Activated gamma-delta T cell treated with anti-CD3 and anti-CD28 coated beads, Interleukin-2, amount 50 U/mL, for 16 hours (primary cell): ENCODE measurements around the gene ZACN.
"Not testable (repeated sequence)": the region's sequence is repeated elsewhere in the genome, so short reads cannot be mapped to it uniquely, and the experiment has no call there.

Source experiments
- DNase-seq: peaks from one replicate; pipeline ENCODE4 v3.0.0-alpha.2; 2020; ENCODE audit warnings: low read depth

The ZACN gene

DNA sequence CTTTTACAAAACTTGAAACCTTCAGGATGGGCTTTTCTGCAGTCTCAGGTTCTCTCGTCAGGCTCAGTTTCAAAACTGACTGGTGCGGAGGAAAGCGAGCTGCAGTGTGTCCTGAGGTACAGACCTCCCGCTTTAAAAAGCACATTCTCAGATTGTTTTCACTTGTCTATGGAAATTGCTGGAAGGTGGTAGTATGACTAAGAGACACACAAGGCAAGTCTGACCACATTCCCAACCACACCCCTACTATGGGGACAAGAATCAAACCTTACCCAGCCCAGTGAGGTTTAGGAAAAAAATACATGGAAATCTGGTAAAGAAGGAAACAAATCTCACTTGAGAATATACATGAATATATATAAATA lies 24.9 kb upstream of the ZACN start:
- DNase-seq: no peak

DNA sequence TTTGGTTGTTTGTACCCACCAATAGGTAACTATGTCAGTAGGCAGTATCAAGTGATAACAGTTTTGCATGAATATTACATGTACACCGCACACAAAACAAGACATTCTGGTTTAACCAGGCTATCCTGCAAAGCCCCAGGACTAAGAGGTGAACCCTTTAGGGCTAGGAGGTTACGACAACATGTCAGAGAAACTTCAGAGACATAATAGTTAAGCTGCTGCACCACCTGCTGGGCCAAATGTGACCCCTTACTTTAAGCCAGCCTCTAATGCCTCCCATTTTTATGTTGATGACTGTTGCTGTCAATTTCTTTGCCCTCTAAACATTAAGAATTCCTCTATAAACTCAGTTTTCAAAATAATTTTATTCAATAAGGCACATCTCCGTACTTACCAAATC lies 22.1 kb upstream of the ZACN start:
- DNase-seq: no peak

DNA sequence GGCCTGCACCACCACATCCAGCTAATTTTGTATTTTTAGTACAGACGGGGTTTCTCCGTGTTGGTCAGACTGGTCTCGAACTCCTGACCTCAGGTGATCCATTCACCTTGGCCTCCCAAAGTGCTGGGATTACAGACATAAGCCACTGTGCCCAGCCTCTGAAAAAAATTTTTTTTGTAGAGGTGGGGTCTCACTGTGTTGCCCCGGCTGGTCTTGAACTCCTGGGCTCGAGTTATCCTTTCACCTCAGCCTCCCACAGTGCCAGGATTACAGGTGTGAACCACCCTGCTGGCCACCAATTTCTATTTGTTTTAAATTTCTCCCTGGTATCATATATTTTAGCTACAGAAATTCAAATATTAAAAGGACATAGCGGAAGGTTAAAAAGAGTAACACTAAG lies 20.7 kb upstream of the ZACN start:
- not testable (repeated sequence) for DNase-seq

DNA sequence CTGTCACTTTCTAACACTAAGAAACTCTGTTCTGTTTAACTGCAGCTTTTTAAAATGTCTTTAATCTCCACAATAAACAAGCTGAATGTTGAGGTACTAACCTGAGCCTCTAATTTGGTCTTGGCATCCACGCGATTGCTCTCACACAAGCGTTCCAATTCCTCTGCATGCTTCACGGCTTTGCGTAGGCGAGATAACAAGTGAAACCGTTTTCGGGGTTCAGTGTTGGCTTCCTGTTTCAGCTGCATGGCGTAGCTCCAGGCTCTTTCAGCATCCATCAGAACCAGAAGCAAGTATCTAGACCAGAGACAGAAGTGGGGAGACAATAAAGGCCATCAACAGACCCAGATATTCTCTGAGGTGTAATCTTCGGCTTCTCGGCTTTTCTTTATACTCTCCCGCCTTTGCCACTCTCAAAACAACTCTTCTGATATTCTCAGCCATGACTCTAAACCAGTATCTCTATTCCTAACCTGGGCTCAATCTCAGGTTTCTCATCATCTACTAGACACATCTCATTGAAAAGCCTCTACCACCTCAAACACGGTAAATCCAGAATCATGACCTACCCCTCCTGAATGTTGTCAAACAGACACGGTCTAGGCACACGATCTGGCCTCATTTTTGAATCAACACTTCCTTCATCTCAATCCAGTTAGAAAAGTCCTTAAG lies 15.0 kb upstream of the ZACN start:
- DNase-seq: no peak

DNA sequence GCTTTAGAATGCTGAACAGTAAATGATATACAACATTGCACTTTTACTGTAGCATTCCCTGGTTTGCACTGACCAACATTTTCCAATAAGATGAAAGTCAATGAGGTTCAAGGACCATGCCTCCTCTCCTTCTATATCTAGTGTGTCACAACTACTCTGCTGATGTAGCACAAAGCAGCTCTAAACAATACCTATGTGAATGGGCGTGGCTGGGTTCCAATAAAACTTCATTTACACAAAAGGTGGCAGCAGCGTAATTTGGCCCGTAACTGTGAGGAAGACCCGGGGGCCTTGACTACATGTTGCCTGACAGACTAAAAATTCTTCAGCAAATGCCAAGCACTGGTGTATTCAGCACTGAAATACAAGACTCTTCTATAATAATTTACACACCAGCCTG lies 13.2 kb upstream of the ZACN start:
- DNase-seq: no peak

DNA sequence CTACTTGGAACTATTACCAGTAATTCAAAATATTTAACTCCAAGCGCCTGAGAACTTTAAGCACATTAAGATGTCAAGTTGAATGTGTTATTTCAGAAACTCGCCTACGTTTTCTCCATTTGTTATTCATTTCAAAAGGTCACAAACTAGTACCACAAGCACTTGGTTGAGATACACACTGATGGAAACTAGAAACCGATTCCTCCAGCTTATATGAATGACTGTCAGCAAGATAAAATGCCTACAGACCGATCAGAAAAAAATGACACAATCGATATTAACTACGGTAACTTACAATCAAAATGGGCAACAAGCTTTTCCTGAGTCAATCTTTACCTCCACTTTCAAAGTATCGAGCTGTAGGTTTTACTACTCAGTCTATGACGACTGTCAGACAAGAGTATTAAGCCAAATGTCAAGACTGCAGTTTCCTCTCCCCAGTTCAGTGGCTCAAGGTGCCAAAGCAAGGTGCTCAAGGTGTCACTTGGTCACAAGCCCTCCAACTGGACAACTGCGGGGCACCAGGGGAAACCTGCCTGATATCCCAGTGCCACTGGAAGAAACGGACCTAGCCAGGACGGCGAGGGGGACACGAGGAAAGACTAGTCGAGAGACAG lies 7.3 kb upstream of the ZACN start:
- no peak for DNase-seq

DNA sequence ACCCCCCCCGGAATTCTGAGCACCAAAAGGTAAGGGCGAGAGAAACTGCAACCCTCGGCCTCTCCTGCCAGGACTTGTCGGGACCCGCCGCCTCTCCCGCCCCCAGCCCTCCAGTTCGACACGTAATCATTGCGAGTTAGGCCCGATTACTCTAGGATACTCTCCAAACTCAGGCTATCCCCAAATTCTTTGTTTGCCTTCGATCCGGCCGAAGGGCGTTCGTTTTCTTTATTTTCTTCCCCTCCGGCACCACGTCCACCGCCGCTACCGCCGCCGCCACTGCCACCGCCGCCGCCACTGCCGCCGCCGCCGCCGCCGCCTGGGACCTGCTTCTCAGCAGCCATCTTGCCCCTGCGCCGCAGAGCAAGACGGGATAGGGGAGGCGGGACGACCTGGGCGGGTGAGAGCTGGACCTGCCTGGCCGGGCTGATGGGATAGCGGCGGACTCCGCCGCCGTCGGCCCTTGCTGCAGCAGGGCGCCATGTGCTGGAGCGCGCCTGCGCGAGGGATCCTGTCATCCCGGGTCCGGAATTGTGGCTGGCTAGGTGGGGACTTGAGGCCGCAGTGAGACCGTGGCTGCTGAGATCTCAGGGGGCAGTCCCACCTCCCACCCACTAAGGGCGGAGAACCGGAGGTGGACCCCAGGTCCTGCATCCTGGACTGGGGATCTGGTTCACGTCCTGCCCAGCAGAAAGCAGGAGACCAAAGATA lies 6.7 kb upstream of the ZACN start, which contains the start of gene SRP68:
TSS of gene SRP68 (minus strand) at position 370 of the 711 bp plus-strand sequence. CDS start at position 344, 26 bp downstream.
- peak; percentile 72 for DNase-seq

DNA sequence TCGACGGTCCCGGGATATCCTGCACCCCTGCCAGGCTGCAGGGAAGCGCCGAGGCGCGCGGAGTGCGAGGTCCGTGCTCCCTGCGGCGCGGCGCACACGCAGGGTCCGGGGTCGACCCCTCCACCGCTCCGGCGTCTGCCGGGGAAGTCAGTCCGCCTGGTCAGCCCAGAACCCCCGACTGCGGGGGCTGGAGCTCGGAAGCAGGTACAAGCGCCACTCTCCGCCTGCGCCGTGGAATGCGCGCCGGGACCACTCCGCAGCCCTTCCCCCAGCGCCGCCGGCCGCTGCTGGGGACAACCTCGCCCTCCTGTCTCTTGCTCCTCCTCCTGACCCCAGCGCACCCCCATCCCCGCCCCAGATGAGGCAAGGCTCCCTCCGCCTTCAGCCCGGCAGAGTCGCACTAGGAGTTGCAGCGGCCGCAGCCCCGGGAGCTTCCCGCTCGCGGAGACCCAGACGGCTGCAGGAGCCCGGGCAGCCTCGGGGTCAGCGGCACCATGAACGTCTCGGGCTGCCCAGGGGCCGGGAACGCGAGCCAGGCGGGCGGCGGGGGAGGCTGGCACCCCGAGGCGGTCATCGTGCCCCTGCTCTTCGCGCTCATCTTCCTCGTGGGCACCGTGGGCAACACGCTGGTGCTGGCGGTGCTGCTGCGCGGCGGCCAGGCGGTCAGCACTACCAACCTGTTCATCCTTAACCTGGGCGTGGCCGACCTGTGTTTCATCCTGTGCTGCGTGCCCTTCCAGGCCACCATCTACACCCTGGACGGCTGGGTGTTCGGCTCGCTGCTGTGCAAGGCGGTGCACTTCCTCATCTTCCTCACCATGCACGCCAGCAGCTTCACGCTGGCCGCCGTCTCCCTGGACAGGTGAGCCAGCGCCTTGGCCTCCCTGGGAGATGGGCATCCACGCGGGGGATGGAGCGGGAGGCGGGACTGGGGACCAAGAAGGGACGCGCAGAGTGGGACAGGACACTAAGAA lies 4.3 kb upstream of the ZACN start, which contains the start of gene GALR2:
TSS of gene GALR2 (plus strand) at position 392 of the 974 bp plus-strand sequence. CDS start at position 495, 103 bp downstream.
- no peak for DNase-seq

DNA sequence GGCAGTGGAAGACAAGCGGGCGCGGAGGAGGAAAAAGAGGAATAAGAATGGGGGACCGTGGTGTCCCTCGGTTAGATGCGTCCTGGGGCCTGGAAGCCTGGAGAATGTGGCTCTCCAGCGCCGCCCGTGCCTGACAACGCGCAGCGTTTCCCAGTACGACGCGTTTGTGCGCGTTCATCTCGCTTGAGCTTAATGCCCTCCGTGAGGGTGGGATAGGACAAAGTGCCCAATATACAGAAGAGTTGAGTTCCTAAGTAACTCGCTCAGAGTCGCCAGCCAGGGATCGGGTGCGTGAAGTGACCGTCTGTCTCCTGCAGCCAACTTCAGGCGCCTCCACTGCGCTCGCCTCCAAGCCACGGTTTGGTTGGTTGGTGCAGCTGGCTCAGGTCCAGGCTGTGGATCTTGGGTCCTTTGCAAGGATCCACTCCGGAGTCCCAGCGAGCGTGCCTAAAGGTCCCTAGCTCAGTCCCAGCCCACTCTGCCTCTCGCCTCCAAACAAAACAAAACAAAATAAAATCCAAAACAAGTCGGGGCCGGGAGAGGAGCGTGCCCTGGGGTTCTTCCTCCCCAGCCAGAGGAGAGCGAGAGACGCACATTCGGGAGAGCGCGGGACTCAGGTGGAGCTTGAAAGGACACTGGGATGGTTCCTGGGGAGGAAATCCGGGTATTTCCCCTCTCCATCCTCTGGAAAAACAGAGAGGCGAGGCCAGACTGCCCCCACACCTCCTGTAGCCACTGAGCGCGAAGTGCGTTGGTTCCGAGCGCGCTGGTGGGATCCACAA lies 3.4 kb upstream of the ZACN start:
- no peak for DNase-seq

DNA sequence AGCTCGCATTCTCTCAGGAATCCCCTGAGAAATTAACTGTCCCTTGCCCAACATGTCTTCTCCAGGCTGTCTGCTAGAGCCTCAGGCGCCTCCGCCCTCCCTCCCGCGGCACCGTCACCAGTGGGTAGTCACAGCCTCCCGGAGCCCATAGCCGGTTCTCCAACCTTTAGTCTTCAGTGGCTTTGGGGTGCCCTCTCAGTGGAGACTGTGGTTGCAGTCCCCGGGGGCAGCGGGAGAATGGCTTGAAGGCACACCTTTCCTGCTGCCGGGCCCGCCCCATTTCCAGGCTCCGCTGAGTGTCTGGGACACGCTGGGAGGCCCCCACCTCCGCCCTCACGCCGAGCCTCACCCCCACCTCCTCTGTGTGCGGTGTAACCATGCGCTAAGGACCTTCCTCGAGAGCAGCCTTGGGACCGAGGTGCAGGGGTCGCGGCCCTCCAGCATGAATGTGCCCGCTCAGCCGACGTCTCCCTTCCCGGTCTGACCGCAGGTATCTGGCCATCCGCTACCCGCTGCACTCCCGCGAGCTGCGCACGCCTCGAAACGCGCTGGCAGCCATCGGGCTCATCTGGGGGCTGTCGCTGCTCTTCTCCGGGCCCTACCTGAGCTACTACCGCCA lies 2.7 kb upstream of the ZACN start:
- no peak for DNase-seq

DNA sequence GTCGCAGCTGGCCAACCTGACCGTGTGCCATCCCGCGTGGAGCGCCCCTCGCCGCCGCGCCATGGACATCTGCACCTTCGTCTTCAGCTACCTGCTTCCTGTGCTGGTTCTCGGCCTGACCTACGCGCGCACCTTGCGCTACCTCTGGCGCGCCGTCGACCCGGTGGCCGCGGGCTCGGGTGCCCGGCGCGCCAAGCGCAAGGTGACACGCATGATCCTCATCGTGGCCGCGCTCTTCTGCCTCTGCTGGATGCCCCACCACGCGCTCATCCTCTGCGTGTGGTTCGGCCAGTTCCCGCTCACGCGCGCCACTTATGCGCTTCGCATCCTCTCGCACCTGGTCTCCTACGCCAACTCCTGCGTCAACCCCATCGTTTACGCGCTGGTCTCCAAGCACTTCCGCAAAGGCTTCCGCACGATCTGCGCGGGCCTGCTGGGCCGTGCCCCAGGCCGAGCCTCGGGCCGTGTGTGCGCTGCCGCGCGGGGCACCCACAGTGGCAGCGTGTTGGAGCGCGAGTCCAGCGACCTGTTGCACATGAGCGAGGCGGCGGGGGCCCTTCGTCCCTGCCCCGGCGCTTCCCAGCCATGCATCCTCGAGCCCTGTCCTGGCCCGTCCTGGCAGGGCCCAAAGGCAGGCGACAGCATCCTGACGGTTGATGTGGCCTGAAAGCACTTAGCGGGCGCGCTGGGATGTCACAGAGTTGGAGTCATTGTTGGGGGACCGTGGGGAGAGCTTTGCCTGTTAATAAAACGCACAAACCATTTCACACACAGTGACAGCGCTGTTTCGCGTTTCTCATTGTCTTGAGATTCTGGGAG lies 2.0 kb upstream of the ZACN start:
- no peak for DNase-seq

DNA sequence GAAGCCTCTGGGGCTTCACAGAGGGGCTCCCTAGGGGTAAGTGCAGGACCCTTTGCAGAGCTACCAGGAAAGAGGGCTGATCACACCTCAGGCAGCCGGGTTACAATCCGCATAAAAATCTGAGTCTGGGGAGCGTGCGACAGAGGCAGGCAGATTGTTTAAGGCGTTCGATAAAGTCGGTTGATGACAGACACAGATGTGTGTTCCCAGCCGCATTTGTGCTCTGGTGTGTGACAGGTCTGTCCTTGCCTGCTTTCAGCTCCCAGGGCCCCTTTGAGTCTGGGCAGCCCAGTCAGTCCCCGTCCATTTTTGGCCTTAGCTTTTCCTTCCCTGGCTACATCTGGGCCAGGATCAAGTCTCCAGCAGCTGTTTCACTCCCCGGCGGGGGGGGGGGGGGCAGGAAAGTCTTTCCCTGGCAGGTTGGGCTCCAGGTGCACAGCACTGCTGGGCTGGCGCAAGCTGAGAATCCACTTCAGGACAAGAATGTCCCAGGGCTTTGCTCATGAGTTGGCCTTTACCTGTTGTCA lies 1.3 kb upstream of the ZACN start:
- DNase-seq: no peak

DNA sequence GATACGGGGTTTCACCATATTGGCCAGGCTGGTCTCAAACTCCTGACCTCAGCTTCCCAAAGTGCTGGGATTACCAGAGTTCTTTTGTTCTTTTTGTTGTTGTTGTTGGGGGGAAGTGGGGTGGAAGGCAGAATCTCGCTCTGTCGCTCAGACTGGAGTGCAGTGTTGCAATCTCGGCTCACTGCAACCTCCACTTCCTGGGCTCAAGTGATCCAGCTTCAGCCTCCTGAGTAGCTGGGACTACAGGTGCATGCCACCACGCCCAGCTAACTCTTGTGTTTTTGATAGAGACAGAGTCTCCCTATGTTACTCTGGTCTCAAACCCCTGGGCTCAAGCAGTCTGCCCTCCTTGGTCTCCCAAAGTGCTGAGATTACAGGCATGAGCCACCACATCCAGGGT lies 612 bp upstream of the ZACN start:
- not testable (repeated sequence) for DNase-seq

DNA sequence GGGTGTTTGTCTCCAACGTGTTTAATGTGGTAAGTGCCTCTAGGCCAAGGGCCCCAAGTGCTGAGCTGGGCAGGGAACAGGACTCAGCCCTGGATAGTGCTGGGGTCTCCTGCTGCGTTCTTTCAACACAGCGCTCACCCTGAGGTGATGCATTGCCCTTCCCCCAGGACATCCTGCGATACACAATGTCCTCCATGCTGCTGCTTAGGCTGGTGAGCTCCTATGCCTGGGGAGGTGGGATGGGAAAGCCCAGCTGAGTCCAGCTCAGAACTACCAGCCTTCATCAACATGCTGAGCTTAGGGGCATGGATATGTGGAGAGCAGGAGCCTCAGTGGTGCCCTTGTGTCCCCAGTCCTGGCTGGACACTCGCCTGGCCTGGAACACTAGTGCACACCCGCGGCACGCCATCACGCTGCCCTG lies 563 bp downstream of the ZACN start:
- DNase-seq: no peak

DNA sequence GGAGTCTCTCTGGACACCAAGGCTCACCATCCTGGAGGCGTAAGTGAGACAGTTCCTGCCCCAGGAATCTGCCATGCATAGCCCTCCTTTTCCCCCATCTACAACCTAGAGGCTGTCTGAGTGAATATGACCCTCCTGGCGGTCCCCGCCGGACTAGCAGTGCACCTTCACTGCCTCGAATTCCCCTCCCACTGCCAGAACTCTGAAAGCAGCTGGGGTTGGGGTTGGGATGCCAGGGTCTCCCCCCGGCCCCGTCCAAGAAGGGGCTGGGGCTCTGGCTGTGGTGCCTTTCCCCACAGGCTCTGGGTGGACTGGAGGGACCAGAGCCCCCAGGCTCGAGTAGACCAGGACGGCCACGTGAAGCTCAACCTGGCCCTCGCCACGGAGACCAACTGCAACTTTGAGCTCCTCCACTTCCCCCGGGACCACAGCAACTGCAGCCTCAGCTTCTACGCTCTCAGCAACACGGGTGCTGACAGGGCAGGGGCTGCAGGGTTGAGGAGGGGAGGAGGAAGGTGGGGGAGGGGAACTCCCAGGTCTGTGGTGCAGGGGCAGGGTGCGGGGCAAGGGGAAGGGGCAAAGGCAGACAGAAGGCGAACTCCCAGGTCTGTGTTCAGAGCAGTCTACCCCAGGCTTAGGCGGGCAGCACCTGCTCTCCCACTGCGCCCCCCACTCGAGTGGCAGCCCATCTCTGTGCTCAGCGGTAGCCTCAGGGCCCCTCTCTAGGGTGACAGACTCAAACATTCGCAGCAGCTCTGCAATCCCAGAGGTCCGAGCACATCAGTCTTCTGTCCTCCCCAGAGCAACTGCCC lies 1.2 kb downstream of the ZACN start:
- no peak for DNase-seq

DNA sequence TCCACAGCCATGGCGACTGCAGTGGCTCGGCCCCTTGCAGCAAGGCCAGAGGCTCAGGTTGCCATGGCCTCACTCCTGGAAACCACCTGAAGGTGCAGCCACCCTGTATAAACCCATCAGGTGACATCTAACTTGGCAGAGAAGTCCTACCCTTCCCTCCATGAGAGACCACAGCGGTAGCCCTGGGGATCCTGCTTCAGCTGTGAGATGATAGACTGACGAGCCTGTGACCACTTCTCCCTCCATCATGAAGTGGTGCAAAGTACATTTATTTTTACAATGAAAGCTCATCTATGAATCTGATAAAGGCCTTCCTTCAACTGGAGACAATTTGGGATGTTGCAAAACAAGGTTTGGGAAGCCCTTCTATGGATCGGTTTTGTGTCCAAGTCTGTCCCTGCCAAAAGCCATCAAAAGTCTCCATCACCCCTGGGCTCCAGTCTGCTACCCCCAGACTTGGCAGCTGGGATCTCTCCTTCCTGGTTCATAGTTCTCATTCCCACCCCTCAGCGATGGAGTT lies 1.8 kb downstream of the ZACN start:
- no peak for DNase-seq

DNA sequence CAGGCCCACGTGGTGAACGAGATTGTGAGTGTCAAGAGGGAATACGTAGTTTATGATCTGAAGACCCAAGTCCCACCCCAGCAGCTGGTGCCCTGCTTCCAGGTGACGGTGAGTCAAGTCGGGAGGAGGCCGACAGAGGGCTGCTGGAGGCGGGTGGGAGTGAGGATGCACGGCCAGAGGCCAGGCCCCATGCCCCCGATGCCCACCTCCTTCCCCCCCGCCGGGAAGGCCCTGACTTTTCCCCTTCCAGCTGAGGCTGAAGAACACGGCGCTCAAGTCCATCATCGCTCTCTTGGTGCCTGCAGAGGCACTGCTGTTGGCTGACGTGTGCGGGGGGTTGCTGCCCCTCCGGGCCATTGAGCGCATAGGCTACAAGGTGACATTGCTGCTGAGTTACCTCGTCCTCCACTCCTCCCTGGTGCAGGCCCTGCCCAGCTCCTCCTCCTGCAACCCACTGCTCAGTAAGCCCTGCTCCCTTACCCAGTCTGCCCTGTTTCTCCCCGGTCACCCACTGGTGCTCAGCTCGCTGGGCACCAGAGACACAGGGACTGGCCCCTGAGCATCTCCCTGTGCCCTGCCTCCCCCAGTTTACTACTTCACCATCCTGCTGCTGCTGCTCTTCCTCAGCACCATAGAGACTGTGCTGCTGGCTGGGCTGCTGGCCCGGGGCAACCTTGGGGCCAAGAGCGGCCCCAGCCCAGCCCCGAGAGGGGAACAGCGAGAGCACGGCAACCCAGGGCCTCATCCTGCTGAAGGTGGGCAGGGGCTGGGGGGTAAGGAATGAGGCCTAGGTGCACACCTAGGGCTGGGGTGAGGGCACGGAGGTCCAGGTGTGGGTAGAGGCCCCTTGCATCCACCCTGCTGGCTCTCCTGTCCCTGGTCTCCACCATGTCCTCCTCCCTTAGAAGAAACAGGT lies 2.6 kb downstream of the ZACN start:
- DNase-seq: no peak
